Gastrocnemius medialis (tissue), 4 donors: Measurements from ENCODE around the gene COL20A1. TPM values are rescaled to one million over a fixed set of nuclear protein-coding genes. Genes with fewer than 3 reads are reported as not detected.

ENCODE experiments used
- ATAC-seq, 2 donors: fragments of 150-250 bp; one replicate each; pipeline ENCODE4 v1.9.1; 2016
- DNase-seq, 2 donors: peaks; one replicate each; pipeline ENCODE4 v3.0.0-alpha.2; 2019
- H3K27ac ChIP-seq, 4 donors: fragments of 200-600 bp; sonication (generic); 1 replicate in 1 of 4; 2 replicates in 3 of 4; pipeline ENCODE4 v1.5.1; 2016 to 2018; ENCODE audit warnings: mild to moderate bottlenecking in 2 of 4, moderate library complexity in 1 of 4
- H3K27me3 ChIP-seq, 3 donors: fragments of 200-600 bp; sonication (generic) in 2 of 3; 1 replicate in 1 of 3; 2 replicates in 2 of 3; pipeline versions ENCODE4 v1.5.1 to v1.6.0; 2016 to 2019; ENCODE audit warnings: mild to moderate bottlenecking in 1 of 3, moderate library complexity in 1 of 3
- H3K36me3 ChIP-seq, 2 donors: fragments of 200-600 bp; sonication (generic) in 1 of 2; one replicate each; pipeline ENCODE4 v1.5.1; 2017 to 2018
- H3K4me1 ChIP-seq, 2 donors: fragments of 200-600 bp; sonication (generic) in 1 of 2; one replicate each; pipeline ENCODE4 v1.5.1; 2016 to 2017; ENCODE audit warnings: mild to moderate bottlenecking in 2 of 2
- H3K4me3 ChIP-seq, 4 donors: fragments of 200-600 bp; sonication (generic) in 3 of 4; 1 replicate in 1 of 4; 2 replicates in 3 of 4; pipeline ENCODE4 v1.5.1; 2016 to 2019; ENCODE audit warnings: mild to moderate bottlenecking in 2 of 4
- H3K9me3 ChIP-seq, 3 donors: fragments of 200-600 bp; sonication (generic) in 2 of 3; 1 replicate in 1 of 3; 2 replicates in 2 of 3; pipeline ENCODE4 v1.5.1; 2016 to 2019
- CTCF ChIP-seq, 5 experiments: fragments of 450-650 bp in 3 of 5; fragments of 200-600 bp in 2 of 5; sonication (generic) in 2 of 5; IDR thresholded peaks in 4 of 5; conservative IDR thresholded peaks in 1 of 5; 1 replicate in 4 of 5; 2 replicates in 1 of 5; pipeline ENCODE4 v1.5.1; 2016 to 2019; ENCODE audit warnings: antibody characterized with exemption in 5 of 5, mild to moderate bottlenecking in 3 of 5, moderate library complexity in 3 of 5
- POLR2A ChIP-seq, 2 donors: fragments of 450-650 bp; IDR thresholded peaks; one replicate each; pipeline ENCODE4 v1.6.1; 2017; ENCODE audit warnings: antibody characterized with exemption in 2 of 2, mild to moderate bottlenecking in 2 of 2, moderate library complexity in 2 of 2
- in situ Hi-C, 4 donors: fragments of 200-750 bp; cut with MboI; loops; one replicate each; pipeline versions ENCODE4 v1.15.0 to v1.8.0; 2017; ENCODE audit warnings: low sequenced_read_pairs in 4 of 4
- intact Hi-C: fragments of 100-400 bp; cut with DNase I; formaldehyde crosslinking; loops from one replicate; pipeline ENCODE4 v1.15.1; 2023; ENCODE audit warnings: low total_unique reads
- total RNA-seq, 4 donors: library from RNA; depleted of rRNA; stranded (reverse); fragments of >200 nt; gene quantifications; one replicate each; pipeline versions ENCODE4 v1.1.0 to v1.2.3, GENCODE V29; 2016

COL20A1 gene
- total RNA-seq, 4 donors from 2014 or later = 0.23 TPM; not detected in 3

DNA sequence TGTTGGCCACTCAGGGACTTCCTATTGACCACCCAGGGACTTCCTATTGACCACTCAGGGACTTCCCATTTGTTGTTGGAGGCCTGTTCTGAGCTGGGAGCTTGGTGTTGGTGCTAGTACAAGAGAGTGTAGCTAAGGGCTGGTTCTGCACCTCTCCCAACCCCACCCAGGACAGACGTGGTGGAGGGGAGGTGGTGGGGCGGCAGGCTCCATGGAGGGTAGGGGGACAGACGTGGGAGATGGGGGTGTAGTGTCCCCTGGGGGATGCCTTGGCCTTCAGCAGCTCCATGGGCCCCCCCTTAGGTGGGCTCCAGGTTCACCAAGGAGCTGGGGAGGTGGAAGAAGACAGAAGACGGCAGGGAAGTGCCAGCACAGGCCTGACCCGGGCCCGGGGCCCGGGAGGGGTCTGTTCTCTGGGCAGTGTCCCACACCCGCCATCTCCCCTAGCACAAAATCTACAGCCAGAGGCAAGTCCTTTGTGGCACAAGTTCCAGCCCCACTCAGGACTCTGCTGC, 34.3 kb downstream of the COL20A1 start:
- intact Hi-C loops = no loop called here
- TF ChIP-seq POLR2A (IDR thresholded peaks at IDR 0.05) (no peak), CTCF (IDR thresholded peaks at IDR 0.05 in 4 of 5, conservative IDR thresholded peaks at IDR 0.05 in 1 of 5) (no peak)
- no peak overlapping the region for H3K4me3 ChIP-seq
- no peaks in the 10 kb centered on the region for H3K9me3 ChIP-seq
- peaks cover 16 to 18% (median 17%) of the 10 kb centered on the region in 3 donors for H3K27me3 ChIP-seq
- no peaks in the 10 kb centered on the region for H3K4me1 ChIP-seq
- DNase-seq = no peak
- no peak overlapping the region for H3K27ac ChIP-seq
- ATAC-seq = no peak
- in situ Hi-C loops = no loop called here
- H3K36me3 ChIP-seq = no peaks in the 10 kb centered on the region

DNA sequence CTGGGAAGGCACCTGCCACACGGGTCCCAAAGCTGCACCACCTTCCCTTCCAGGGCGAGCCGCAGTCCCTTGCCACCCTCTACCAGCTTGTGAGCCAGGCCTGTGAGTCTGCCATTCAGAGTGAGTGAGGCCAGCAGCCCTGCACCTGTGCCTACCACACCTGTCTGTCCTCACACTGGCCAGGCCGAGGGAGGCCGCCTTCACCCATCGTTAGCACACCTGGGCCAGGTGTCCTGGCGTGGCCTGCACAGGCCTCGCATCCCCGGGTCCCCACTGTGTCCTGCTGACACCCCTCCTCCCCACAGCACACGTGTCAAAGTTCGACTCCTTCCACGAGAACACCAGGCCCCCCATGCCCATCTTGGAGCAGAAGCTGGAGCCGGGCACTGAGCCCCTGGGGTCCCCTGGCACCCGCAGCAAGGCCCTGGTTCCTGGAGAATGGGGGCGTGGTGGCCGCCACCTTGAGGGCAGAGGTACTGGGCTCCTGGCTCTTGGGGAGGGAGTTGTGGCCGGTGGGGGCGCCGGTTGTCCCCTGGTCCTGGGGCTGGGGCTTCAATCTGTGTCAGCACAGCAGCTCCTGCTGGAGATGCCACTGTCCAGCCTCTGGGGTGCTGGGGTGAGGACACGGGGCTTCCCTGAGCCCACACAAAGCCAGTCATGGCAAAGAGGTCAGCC, 35.2 kb downstream of the COL20A1 start:
- TF ChIP-seq POLR2A (IDR thresholded peaks at IDR 0.05) (no peak), CTCF (IDR thresholded peaks at IDR 0.05 in 4 of 5, conservative IDR thresholded peaks at IDR 0.05 in 1 of 5) (no peak)
- Histone ChIP-seq H3K36me3 (no peaks in the 10 kb centered on the region), H3K27ac (no peak overlapping the region), H3K4me1 (no peaks in the 10 kb centered on the region), H3K27me3 (peaks cover 16 to 26% (median 23%) of the 10 kb centered on the region in 3 donors), H3K4me3 (no peak overlapping the region), H3K9me3 (no peaks in the 10 kb centered on the region)
- intact Hi-C loops (no loop called here), in situ Hi-C loops (no loop called here)
- ATAC-seq (no peak), DNase-seq (no peak)

- H3K4me1 ChIP-seq = no peaks in the 10 kb centered on the region
- intact Hi-C loops = no loop called here
- TF ChIP-seq POLR2A (IDR thresholded peaks at IDR 0.05) (no peak), CTCF (IDR thresholded peaks at IDR 0.05 in 4 of 5, conservative IDR thresholded peaks at IDR 0.05 in 1 of 5) (no peak)
- H3K4me3 ChIP-seq = no peak overlapping the region
- H3K27ac ChIP-seq = no peak overlapping the region
- no peaks in the 10 kb centered on the region for H3K36me3 ChIP-seq
- no peak for DNase-seq
- in situ Hi-C loops = no loop called here
- ATAC-seq = no peak
- no peaks in the 10 kb centered on the region for H3K9me3 ChIP-seq
- peaks cover 17 to 26% (median 23%) of the 10 kb centered on the region in 3 donors for H3K27me3 ChIP-seq
Observed at GRCh38 chr20:63328718-63329275, 35.8 kb downstream of the COL20A1 start.

GRCh38 chr20:63329331-63330083, 36.5 kb downstream of the COL20A1 start:
- intact Hi-C loops = no loop called here
- Histone ChIP-seq H3K36me3 (no peaks in the 10 kb centered on the region), H3K4me1 (no peaks in the 10 kb centered on the region), H3K9me3 (no peaks in the 10 kb centered on the region), H3K27ac (no peak overlapping the region), H3K4me3 (no peak overlapping the region), H3K27me3 (peaks cover 14 to 26% (median 19%) of the 10 kb centered on the region in 3 donors)
- in situ Hi-C loops = no loop called here
- TF ChIP-seq CTCF (IDR thresholded peaks at IDR 0.05 in 4 of 5, conservative IDR thresholded peaks at IDR 0.05 in 1 of 5) (no peak), POLR2A (IDR thresholded peaks at IDR 0.05) (no peak)
- ATAC-seq = no peak
- DNase-seq = no peak
